Measurements from ENCODE around the gene ALDH5A1. TPM values are rescaled to one million over a fixed set of nuclear protein-coding genes. Genes with fewer than 3 reads are reported as not detected.

Gene ALDH5A1
- total RNA-seq, 1 donor from 2014 or later = 14.7 TPM

DNA sequence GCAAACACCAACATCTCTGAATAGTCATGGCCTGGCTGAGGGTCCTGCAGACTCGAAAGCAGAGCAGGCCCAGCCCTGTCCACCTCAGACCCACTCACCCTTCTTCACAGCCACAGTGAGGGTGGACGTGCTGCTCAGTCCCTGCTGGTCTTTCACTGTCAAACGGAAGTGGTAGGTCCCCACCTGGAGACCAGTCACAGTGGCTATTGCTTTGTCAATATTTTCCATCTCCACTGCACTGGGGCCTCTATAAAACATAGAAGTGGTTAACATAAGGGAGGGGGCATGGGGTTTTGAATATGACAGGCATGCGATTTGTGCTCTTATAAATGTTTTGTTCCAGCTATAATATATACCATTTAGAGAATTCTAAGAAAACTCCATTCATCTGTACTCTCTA is 73.9 kb downstream of the ALDH5A1 start:
- DNase-seq (ENCODE audit: extremely low spot score, unreplicated experiment) = no peak
- Mint-ChIP-seq H3K4me3 (no peak overlapping the region), H3K4me1 (ENCODE audit: unreplicated experiment) (no peaks in the 10 kb centered on the region), H3K9me3 (no peaks in the 10 kb centered on the region), H3K36me3 (no peaks in the 10 kb centered on the region), H3K27me3 (no peaks in the 10 kb centered on the region), H3K27ac (no peak overlapping the region)
- TF ChIP-seq, protein P1, sequence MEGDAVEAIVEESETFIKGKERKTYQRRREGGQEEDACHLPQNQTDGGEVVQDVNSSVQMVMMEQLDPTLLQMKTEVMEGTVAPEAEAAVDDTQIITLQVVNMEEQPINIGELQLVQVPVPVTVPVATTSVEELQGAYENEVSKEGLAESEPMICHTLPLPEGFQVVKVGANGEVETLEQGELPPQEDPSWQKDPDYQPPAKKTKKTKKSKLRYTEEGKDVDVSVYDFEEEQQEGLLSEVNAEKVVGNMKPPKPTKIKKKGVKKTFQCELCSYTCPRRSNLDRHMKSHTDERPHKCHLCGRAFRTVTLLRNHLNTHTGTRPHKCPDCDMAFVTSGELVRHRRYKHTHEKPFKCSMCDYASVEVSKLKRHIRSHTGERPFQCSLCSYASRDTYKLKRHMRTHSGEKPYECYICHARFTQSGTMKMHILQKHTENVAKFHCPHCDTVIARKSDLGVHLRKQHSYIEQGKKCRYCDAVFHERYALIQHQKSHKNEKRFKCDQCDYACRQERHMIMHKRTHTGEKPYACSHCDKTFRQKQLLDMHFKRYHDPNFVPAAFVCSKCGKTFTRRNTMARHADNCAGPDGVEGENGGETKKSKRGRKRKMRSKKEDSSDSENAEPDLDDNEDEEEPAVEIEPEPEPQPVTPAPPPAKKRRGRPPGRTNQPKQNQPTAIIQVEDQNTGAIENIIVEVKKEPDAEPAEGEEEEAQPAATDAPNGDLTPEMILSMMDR (conservative IDR thresholded peaks at IDR 0.05) = no peak

DNA sequence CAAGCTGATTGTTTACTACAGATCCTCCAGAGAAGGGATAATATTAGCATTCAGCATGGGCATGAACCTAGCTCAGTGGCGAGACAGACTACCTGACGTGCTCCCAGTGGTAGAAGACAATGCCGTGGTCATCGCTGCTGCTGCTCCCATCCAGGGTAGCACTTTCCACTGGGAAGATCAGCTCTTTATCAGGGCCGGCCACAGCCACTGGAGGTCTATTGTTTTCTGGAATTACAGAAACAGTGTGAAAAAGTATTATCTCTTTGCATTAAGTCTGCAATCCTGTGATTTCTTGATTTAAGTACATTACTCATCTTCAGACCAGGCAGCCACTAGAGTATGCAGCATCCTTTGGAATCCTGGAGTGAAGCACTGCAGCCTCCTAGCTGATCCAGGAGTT is 75.0 kb downstream of the ALDH5A1 start:
- no peaks in the 10 kb centered on the region for H3K9me3 Mint-ChIP-seq
- DNase-seq (ENCODE audit: extremely low spot score, unreplicated experiment) = no peak
- no peak overlapping the region for H3K4me3 Mint-ChIP-seq
- H3K36me3 Mint-ChIP-seq = no peaks in the 10 kb centered on the region
- no peaks in the 10 kb centered on the region for H3K4me1 Mint-ChIP-seq (ENCODE audit: unreplicated experiment)
- no peaks in the 10 kb centered on the region for H3K27me3 Mint-ChIP-seq
- TF ChIP-seq, protein P1 (conservative IDR thresholded peaks at IDR 0.05) = no peak
- no peak overlapping the region for H3K27ac Mint-ChIP-seq

DNA sequence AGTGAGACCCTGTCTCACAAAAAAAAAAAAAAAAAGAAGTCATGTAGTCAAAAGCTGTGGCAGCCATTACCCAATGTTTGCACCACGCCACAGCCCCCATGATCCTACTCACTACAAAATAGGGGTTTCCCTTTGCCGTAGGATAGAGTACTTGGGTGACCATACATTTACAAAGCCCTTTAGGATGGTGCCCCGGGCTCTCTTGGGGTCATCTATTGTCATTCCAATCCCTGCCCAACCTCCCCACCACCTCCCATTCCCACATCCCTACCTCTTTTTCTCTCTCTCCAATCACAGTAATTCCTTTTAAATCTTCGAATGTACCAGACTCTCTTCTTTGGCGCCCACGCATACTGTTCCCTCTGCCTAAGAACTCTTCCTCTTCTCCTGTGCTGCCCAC is 76.6 kb downstream of the ALDH5A1 start:
- H3K27me3 Mint-ChIP-seq = no peaks in the 10 kb centered on the region
- H3K27ac Mint-ChIP-seq = no peak overlapping the region
- no peaks in the 10 kb centered on the region for H3K4me1 Mint-ChIP-seq (ENCODE audit: unreplicated experiment)
- DNase-seq (ENCODE audit: extremely low spot score, unreplicated experiment) = no peak
- TF ChIP-seq, protein P1 (conservative IDR thresholded peaks at IDR 0.05) = no peak
- H3K4me3 Mint-ChIP-seq = no peak overlapping the region
- no peaks in the 10 kb centered on the region for H3K36me3 Mint-ChIP-seq
- no peaks in the 10 kb centered on the region for H3K9me3 Mint-ChIP-seq

DNA sequence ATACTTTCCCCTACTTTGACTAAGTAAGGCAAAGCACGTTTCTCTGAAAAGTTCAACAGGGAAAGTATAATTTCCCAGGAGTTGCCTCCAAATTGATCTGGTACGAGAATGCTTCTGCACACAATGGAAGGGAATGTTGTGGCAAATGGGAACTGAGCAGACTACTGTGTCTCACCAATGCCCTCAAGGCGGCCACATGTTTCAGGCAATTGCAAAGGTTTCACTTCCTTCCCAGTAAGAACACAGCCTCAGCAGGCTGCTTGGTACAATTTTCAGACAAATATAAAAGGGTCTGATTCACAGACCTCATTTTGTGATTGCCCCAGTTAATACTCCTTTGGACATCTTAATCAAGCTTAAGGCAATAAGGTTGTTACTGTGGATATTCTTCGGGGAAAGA is 80.0 kb downstream of the ALDH5A1 start:
- Mint-ChIP-seq H3K27me3 (no peaks in the 10 kb centered on the region), H3K9me3 (no peaks in the 10 kb centered on the region), H3K36me3 (no peaks in the 10 kb centered on the region), H3K4me3 (no peak overlapping the region), H3K4me1 (ENCODE audit: unreplicated experiment) (no peaks in the 10 kb centered on the region), H3K27ac (no peak overlapping the region)
- DNase-seq (ENCODE audit: extremely low spot score, unreplicated experiment) = no peak
- TF ChIP-seq, protein P1 (conservative IDR thresholded peaks at IDR 0.05) = no peak

DNA sequence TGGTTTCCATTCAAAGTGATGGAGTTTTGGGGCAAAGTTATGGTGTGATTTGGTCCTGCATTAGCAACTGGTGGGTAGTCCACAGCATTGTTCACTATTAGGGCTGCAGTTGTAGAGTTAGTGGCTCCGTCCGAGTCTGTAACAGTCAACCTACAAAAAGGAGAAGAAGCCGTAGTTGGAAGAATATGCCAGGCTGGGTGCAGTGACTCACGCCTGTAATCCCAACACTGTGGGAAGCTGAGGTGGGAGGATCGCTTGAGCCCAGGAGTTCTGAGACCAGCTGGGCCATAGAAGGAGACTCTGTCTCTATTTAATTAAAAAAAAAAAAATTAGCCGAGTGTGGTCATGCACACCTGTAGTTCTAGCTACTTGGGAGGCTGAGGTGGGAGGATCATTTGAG is 81.7 kb downstream of the ALDH5A1 start:
- H3K27ac Mint-ChIP-seq = no peak overlapping the region
- no peaks in the 10 kb centered on the region for H3K27me3 Mint-ChIP-seq
- no peak for DNase-seq (ENCODE audit: extremely low spot score, unreplicated experiment)
- no peaks in the 10 kb centered on the region for H3K9me3 Mint-ChIP-seq
- TF ChIP-seq, protein P1 (conservative IDR thresholded peaks at IDR 0.05) = no peak
- no peak overlapping the region for H3K4me3 Mint-ChIP-seq
- H3K36me3 Mint-ChIP-seq = no peaks in the 10 kb centered on the region
- H3K4me1 Mint-ChIP-seq (ENCODE audit: unreplicated experiment) = peaks cover 4% of the 10 kb centered on the region

DNA sequence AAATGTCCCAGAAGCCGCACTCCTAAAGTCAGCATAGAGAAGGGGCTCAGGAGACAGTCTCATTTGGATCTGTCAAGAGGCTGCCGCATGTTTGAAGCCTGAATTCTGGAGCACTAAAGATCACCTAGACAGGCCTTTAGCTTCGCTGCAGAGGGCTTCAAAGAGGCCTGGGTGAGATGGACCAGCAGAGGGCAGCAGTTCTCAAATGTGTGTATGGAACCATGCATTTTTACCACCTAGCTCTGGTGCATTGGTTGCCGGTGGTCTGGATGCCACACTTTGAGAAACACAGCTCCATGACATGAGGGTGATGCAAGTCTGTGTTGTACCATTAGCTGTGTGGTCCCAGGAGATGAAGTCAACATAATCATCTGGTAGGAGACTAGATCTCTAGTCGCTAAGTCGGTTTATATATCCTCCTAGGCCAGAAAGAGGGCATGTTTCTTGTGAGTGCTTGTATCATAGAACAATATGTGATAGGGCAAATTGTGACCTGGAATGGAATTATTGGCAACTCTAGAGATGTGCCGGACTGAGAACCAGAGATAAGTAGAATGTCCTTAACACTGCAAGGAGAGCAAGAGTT is 86.4 kb downstream of the ALDH5A1 start:
- TF ChIP-seq, protein P1 (conservative IDR thresholded peaks at IDR 0.05) = peak; percentile 86
- no peaks in the 10 kb centered on the region for H3K36me3 Mint-ChIP-seq
- DNase-seq (ENCODE audit: extremely low spot score, unreplicated experiment) = no peak
- peak overlapping the region; percentile 25 for H3K27ac Mint-ChIP-seq
- peaks cover 15% of the 10 kb centered on the region for H3K4me1 Mint-ChIP-seq (ENCODE audit: unreplicated experiment)
- H3K4me3 Mint-ChIP-seq = no peak overlapping the region
- H3K27me3 Mint-ChIP-seq = peaks cover 2% of the 10 kb centered on the region
- H3K9me3 Mint-ChIP-seq = no peaks in the 10 kb centered on the region
